NCI-H748 (cell line): ENCODE results near the gene NRL.

ENCODE experiments used
- DNase-seq: peaks from one replicate; lab custom pipeline; 2025; ENCODE audit not compliant: unreplicated experiment; lab: John Stamatoyannopoulos, UW

The NRL gene

DNA sequence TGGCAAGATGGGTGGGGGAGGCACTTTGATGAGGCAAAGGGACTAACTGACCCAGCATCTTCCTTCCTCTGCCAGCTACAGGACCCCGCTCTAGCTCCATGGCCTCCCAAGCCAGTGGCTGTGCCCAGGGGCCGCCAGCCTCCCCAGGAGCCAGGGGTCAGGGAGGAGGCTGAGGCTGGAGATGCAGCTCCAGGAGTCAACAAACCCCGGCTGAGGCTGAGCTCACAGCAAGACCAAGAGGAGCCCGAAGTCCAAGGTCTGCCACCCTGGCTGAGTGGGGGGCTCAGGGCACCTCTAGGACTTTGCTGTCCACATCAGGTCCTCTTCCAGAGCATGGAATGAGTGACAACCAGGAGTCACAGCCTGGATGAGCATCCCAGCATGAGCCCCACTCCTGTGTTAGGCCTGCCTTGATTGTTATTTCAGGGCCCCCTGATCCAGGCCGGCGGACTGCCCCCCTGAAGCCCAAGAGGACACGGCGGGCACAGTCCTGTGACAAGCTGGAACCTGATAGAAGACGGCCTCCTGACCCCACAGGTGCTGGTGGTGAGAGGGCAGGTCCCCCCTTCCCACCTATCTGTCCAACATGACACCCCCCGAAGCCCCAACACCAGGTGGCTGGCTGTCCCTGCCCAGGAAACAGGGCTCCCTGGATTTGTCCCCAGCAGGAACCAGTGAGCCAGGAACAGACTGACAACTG lies 45.9 kb downstream of the NRL start:
- no peak for DNase-seq

DNA sequence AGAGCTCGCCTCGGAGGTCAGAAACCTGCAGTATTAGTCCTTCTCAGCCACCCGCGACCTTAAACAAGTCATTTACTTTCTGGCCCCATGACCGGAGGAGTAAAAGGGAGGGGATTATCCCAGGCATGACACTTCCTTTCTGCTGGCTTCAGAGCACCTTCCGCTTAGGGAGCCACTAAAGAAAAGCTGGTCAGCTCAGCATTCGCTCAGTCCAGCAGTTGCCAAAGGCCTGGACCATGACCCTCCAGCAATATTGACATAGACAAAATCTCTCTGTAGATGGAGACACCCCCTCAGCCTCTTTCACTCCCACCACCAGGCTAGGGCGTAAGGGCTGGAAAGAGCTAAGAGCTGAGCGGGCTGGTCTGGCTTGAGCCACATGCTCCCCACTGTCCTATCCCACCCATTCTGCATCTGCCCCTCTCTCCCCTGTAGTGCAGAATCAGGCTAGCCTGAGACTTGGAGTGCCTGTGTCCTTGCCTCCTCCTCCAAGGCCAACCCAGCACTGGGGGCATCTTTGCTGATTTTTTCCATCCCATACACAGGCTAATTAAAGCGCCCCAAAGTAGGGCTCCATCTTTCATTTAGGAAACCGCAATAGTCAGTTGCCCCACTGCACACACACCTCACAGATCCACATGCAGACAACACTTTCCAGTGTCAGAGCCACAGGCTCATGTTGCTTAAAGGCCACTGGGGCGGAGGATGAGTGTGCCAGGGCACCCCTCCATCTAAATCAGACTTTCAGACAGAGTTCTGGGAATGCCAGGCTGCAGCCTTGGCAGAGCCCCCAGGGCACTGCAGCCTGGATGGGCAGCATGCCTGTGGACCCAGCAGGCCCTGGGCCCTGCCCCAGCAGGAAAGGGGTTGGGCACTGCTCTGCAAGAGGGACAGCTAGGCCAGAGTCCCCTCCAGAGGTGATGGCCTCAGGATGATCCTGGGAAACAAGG lies 47.3 kb downstream of the NRL start:
- no peak for DNase-seq

DNA sequence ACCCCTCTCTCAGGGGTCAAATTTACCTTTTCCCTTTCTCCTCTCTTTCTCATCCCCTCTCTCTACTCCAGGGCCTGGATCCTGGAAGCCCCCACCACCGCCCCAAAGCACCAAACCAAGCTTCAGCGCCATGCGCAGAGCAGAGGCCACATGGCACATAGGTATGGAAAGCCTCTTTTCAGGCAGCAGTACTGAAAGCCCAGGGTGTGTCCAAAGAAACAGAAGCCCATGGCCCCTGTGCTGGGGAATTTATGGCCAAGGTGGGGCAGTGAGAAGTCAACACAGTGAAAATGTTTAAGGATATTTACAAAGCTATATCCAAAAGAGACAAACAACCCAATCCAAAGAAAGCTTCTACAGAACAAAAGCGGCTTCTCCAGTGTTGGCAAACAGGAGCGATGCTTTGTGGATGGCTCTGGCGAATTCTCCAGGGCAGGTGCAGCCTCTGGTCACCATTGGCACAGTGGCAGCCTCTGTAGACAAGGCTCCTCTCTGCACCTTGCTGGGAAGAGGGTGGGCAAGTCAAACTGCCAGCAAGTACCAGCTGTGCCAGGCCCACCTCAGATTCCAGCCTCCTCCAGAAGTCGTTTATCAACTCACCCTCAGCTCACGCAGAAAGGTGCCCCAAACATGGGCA lies 48.1 kb downstream of the NRL start:
- no peak for DNase-seq

DNA sequence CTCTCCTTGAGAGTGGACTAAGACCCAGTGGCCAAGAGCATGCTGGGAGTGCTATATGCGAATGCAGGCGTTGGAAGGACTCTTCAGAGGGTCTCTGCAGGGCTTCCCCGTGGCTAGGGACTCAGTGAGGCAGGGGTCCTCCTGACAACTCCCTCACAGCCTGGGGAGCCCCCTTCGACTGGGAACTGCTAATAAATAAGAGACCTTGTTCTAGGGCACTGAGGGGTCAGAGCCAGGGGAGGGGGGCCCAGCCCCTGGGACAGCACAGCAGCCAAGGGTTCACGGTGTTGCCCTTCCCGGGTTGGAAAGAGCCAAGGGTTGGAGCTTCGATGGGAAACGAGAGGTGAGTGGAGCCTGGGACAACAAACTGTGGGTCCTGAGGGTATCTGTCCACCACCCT lies 49.3 kb downstream of the NRL start:
- DNase-seq = no peak

DNA sequence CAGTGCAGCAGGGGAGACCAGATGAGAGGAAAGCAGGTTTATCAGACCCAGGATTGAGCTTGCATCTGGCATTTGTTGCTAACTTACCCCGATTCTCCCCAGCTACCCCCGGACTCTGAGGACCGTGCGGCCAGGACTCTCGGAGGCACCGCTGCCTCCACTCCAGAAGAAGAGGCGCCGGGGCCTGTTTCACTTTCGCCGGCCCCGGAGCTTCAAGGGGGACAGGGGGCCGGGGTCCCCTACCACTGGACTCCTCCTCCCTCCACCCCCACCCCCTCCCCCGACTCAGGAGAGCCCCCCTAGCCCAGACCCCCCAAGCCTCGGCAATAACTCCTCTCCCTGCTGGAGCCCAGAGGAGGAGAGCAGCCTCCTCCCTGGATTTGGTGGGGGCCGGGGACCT lies 49.9 kb downstream of the NRL start:
- DNase-seq = no peak

DNA sequence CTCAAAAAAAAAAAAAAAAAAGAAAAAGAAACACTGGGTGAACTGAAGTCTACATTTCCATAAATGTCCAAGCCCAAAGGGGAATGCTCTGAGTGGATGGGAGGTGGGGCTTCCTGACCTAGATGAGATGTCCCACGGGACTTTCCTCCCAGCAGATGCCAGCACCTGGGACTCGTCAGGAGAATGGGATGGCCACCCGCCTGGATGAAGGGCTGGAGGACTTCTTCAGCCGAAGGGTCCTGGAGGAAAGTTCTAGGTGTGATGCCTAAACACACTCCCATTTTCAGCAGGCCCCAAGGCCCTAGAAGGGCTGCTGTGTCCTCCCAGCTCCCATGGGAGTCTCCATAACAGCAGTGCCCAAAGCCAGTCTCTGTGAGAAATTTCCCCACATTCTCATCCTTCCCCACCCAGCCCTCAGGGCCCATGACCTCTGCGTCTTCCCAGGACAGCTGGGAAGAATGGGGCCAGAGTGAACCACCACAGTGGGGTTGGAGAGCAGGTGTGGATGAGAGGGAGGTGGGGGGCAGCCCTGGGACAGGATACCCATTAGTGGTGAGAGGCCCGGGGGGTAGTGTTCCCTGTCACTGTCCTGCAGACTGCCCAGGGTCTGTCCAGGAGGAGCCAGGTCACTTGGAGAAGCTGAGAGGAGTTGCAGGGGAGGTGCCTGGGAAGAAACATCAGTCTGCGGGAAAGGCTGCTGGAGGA lies 50.5 kb downstream of the NRL start:
- DNase-seq = no peak

DNA sequence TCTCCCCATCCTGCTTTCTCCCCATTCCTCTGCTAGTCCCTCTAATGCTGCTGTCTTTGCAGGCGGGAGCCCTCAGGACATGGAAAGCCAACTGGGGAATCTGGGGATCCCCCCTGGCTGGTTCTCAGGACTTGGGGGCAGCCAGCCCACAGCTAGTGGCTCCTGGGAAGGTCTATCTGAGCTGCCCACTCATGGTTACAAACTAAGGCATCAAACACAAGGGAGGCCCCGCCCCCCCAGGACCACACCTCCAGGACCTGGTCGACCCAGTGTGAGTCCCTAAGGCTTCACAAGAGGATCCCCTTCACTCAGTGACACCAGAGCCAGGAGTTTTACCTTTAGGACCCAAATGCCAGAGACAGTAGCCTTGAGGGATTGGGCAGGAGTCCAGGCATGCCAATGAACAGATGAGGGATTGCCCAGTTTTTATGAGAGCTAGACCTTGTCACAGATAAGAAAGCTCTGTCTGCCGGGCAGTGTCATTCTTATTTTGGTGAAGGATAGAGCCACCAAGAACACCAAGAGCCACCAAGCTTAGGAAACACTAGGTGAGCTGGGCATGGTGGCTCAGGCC lies 51.4 kb downstream of the NRL start:
- no peak for DNase-seq

DNA sequence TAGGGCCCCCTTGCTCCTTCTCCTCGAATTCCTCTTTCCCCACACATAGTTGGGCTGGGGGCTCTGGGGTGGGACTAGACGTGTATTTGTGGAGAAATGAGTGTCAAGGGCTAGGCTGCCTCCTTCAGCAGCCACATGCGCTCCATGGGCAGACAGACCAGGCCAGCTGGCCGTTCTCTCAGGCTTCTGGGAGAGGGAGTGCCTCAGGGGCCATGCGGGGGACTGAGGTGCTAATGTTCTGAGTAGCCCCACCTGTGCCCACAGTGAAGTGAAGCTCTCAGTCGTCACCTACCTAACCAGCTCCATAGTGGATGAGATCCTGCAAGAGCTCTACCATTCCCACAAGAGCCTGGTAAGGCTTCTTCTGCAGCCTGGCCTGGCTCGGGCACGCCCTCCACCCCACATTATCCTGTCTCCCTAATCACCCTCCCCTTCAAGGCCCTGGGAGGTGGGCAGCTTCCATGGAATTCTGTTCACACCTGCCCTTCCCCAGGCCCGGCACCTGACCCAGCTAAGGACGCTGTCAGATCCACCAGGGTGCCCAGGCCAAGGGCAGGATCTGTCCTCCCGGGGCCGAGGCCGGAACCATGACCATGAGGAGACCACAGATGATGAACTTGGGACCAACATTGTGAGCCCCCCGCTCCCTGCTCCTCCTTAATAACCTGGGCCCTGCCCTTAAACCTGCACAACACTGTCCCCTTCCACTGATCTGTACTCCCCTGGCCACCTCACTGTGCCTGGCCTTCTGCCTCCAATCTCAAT lies 52.4 kb downstream of the NRL start:
- DNase-seq = no peak

DNA sequence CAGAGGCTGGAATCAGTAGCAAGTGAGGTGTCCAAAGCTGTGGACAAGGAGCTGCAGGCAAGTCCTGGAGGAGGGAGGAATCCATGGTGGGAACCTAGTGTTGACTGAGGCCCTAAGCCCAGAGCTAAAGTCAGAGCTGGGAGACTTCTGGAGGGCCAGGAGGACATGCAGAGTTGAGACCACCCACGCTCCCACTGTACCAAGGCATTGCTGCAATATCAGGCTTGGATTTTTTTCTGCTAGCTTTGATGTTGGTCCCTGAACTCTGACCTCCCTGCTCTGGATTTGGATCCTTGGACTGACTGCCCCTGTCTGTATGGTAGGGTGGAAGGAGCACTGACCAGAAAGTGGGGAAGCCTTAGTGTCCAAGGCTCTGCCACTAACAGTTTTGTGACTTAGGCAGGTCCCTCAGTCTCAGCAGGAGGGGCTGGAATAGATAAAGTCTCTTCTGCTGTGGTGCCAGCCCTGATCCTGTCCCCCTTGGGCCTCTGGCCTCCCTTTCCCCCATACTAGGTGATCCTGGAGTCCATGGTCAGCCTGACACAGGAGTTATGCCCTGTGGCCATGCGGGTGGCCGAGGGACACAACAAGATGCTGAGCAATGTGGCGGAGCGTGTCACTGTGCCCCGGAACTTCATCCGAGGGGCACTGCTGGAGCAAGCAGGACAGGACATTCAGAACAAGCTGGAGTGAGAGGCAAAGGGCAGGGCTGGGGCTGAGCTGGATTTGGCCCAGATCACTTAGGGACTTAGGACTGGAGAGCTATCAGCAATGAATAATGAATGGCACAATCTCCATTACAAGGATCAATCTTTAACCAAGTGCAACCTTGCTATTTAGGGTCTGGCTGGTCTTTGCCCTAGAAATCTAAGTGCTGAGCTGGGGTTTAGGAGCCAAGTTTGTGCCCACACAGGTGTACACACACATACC lies 53.5 kb downstream of the NRL start:
- DNase-seq = no peak

DNA sequence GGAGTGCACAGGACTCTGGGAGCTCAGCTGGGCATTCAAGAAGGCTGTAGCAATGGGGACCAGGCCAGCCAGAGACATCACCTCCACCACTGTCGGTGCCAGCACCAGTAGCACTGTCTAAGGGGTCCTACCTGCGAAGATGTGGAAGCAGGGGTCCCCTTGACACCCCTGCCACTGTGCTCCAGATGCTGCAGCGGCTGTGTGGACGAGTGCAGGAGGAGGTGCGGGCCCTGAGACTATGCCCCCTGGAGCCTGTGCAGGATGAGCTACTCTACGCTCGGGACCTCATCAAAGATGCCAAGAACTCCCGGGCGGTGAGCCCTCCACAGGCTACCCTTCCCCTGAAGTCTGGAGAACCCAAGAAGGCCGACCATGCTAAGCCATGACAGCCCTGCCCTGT lies 54.3 kb downstream of the NRL start:
- DNase-seq = no peak

DNA sequence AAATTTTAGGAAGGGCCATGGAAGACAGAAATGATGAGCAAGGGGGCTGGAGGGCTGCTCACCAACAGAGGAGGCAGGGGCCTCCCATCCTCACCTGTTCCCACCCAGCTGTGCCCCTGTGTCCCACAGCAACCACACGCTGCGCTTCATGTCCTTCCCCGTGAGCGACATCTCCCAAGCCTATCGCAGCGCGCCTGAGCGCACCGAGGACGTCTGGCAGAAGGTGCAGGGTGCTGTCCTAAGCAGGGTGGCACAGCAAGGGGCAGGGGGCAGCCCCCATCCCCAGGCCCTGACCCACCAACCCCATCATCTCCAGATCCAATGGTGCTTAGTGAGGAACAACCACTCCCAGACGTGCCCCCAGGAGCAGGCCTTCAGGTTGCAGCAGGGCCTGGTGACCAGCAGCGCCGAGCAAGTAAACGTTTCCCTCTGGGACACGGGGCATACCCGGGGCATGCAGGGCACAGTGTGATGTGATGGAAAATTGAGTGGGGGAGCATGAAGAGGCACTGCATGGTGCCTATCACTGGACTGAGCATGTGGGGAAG lies 54.8 kb downstream of the NRL start:
- DNase-seq = no peak

DNA sequence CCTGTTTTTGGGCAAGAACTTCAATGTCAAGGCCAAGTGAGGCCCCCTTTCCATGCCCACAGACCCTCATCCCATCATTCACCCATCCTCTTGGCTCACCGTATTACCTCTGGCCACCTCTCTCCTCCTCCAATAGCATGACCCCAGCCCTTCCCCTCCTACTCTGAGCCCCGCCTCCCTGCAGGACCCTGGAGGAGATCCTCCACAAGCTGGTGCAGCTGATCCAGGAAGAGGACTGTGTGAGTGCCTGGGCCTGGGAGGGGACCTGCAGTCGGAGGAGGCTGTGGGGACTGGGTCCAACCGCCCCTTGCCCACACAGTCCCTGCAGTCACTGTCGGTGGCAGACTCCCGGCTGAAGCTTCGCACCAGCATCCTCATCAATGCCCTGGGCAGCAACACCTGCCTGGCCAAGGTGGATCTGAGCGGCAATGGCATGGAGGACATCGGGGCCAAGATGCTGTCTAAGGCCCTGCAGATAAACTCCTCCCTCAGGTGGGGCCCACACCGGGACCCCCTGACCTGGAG lies 55.7 kb downstream of the NRL start:
- DNase-seq = no peak

DNA sequence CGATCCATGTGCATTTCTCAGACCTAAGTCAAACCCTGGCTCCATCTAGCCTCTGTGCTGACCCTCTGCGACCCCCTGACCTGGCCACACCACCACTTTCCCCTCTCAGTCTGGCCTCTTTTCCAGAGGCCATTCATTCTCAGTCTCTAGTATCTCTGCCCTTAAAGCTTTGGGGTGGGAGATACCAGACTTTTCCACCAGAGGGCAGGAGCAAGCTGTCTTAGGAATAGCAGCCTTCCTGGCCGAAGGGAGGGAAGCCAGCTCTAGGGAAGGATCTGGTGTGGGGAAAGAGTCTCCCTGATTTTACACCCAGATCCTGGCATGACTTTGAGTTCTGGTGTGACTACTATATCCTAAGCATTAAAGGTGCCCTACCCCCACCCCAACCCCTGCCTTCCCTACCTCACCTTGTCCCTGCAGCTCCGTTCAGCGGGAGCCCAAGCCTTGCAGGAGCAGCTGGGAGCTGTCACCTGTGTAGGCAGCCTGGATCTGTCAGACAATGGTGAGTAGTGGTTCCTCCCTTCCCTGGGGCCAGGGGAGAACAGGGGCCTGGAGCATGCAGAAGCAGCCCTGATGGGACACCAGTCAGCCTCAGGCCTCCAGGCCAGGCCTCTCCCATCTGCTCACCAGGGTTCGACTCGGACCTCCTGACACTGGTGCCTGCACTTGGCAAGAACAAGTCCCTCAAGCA lies 56.3 kb downstream of the NRL start:
- DNase-seq = peak; percentile 60

DNA sequence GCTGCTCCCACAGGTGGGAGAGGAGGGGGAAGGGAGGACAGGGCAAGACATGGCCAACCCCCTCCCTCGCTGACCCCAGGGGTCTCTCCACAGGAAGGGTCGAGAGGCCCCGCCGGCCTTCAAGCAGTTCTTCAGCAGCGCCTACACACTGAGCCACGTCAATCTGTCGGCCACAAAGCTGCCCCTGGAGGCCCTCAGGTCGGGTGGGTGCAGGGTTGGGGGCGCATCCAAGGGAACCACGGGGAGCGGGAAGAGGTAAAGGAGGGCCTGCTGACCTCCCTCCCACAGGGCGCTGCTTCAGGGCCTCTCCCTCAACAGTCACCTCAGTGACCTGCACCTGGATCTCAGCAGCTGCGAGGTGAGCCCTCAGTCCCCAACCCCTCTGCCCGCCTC lies 56.9 kb downstream of the NRL start:
- DNase-seq = no peak

DNA sequence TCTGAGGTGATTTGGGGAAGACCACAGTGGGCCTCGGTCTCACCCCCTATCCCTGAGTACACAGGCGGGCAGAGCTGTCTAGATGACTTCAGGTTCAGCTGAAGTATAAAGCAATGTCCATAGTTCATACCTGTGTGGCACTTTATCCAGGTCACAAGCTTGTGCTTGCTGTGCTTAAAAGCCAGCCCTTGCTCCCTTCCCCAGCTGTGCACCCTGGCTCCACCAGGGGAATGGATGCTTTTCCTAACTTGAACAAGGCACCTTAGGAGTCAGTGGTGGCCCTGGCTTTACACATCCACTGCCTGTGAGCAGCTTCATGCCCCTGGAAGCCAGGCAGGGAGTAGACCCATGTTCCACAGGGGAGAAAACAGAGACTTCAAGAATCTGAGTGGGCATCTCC lies 57.5 kb downstream of the NRL start:
- no peak for DNase-seq

DNA sequence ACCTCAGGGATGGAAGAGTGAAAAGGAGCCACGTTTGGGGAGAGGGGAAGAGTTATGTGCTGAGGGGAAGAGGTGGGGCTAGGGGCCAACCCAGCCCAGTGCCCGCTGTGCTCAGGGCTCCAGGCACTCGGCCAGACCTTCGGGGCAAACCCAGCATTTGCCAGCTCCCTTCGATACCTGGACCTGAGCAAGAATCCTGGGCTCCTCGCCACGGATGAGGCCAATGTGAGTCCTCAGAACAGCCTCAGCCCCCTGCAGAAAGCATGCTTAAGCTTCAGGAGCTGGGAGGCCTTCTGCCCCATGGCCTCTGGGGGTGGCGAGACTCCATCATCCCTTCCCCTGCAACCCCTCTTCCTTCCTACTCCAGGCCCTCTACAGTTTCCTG lies 58.0 kb downstream of the NRL start:
- DNase-seq = no peak

DNA sequence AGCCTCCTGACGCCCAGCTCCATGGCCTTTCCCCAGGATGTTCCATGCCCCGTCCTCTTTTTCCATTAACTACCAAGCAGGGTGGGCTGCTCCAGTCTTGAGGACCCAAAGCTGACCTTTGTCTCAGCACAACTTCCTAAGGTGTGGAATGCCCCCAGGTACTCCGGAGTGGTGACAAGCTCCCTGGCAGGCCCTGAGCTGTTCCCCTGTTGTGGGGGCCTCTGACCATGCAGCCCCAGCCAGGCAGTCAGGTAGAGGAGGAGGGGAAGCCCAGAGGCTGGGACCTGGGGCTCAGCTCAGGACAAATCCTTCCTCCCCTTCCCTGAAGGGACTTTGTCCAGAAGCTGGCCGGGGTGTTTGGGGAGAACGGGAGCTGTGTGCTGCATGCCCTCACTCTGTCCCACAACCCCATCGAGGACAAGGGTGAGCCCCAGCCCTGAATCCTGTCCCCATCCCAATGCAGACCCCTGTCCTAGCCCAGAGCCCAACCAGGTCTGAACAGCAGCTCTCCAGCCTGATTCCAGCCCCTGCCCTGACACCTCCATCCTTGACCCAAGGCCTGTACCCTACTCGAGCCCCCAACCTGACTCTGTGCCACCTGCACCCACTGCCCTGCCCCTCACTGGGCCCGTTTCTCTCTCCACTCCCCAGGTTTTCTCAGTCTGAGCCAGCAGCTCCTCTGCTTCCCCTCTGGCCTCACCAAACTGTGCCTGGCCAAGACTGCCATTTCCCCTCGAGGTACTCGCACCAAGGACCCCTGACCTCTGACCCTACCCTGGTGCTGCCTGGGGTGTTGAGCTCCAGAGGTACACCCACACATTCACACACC lies 58.6 kb downstream of the NRL start:
- DNase-seq = no peak
